GM12878 (cell line): ENCODE data around the gene ASMTL. TPM values are rescaled to one million over a fixed set of nuclear protein-coding genes. Genes with fewer than 3 reads are reported as not detected.

Experiments used
- ATAC-seq: fragments of 200-7000 bp; cut with Tn5 transposase; 3 replicates; pipeline ENCODE4 v1.9.1; 2020; ENCODE audit warnings: mild to moderate bottlenecking, moderate library complexity
- BruUV-seq: library from RNA; stranded (reverse); fragments of 400-500 nt; replicated peaks from 2 replicates; lab custom pipeline; 2021; lab: Mats Ljungman, UMichigan
- CTCF ChIA-PET: fragments of 300-600 bp; sonication (Branson Sonifier 250); formaldehyde crosslinking; extraction: SDS; loops from one replicate; lab custom pipeline; 2021; ENCODE audit warnings: inconsistent platforms; lab: Yijun Ruan, JAX
- POLR2A ChIA-PET: fragments of 350-600 bp; formaldehyde crosslinking; extraction: SDS; loops from one replicate; lab custom pipeline; 2021; ENCODE audit warnings: inconsistent platforms; lab: Charles Lee
- RAD21 ChIA-PET: fragments of 300-600 bp; sonication (Branson Sonifier 250); formaldehyde crosslinking; loops from one replicate; lab custom pipeline; 2023; ENCODE audit warnings: antibody characterized with exemption; ENCODE audit not compliant: unreplicated experiment; lab: Charles Lee
- SMC1A ChIA-PET: fragments of 300-600 bp; sonication (Branson Sonifier 250); formaldehyde crosslinking; loops from one replicate; lab custom pipeline; 2023; ENCODE audit not compliant: unreplicated experiment, uncharacterized antibody; lab: Charles Lee
- DNase-seq: peaks from one replicate; pipeline ENCODE4 v3.0.0-alpha.2; 2011; ENCODE audit warnings: low read depth, low spot score
- FAIRE-seq: peaks from 3 replicates; lab custom pipeline; 2011; peaks lifted over from hg19 to GRCh38; lab: Jason Lieb, UNC
- H2AFZ ChIP-seq: 2 replicates; pipeline ENCODE4 v1.6.0; 2011; ENCODE audit warnings: low read depth, low read length, control low read depth; ENCODE audit not compliant: control insufficient read depth
- H3K27ac ChIP-seq: 2 replicates; pipeline ENCODE4 v1.5.1; 2011; ENCODE audit warnings: control low read depth; ENCODE audit not compliant: control insufficient read depth, insufficient read depth
- H3K27me3 ChIP-seq, 2 experiments: replicated peaks in 1 of 2; 2 replicates each; pipeline versions ENCODE4 v1.6.0 to v1.6.1; 2011; ENCODE audit warnings: low read length in 1 of 2; ENCODE audit not compliant: control insufficient read depth in 2 of 2, insufficient read depth in 2 of 2
- H3K36me3 ChIP-seq, 2 experiments: 2 replicates each; pipeline ENCODE4 v1.5.1; 2011; ENCODE audit warnings: low read length in 1 of 2; ENCODE audit not compliant: control insufficient read depth in 2 of 2, insufficient read depth in 2 of 2
- H3K4me1 ChIP-seq: 2 replicates; pipeline ENCODE4 v1.6.1; 2011; ENCODE audit warnings: mild to moderate bottlenecking, low read length, moderate library complexity, mixed read lengths; ENCODE audit not compliant: control insufficient read depth, insufficient read depth
- H3K4me2 ChIP-seq: 2 replicates; pipeline ENCODE4 v1.6.0; 2011; ENCODE audit warnings: control low read depth; ENCODE audit not compliant: control insufficient read depth, insufficient read depth
- H3K4me3 ChIP-seq: fragments of 200-600 bp; sonication (generic); 2 replicates; pipeline ENCODE4 v1.5.1; 2016
- H3K79me2 ChIP-seq: 2 replicates; pipeline ENCODE4 v1.6.0; 2011; ENCODE audit warnings: low read length; ENCODE audit not compliant: control insufficient read depth, insufficient read depth
- H3K9ac ChIP-seq: 2 replicates; pipeline ENCODE4 v1.8.0; 2011; ENCODE audit warnings: low read length, control low read depth, mixed read lengths; ENCODE audit not compliant: control insufficient read depth, insufficient read depth
- H3K9me3 ChIP-seq: replicated peaks from 3 replicates; pipeline ENCODE4 v1.5.1; 2011; ENCODE audit warnings: mild to moderate bottlenecking, low read length; ENCODE audit not compliant: control insufficient read depth, insufficient read depth
- H4K20me1 ChIP-seq: 2 replicates; pipeline ENCODE4 v1.6.0; 2011; ENCODE audit not compliant: control insufficient read depth, insufficient read depth
- ATF7 ChIP-seq: fragments of 450-650 bp; IDR thresholded peaks from 2 replicates; pipeline ENCODE4 v1.6.1; 2016; ENCODE audit warnings: low read depth, mild to moderate bottlenecking
- CHD2 ChIP-seq: IDR thresholded peaks from 2 replicates; pipeline ENCODE4 v1.6.1; 2011; ENCODE audit warnings: low read depth, low read length, improper control_type of control experiment, borderline replicate concordance
- EGR1 ChIP-seq, 2 experiments: IDR thresholded peaks; 1 replicate in 1 of 2; 2 replicates in 1 of 2; pipeline ENCODE4 v1.6.1; 2011 to 2012; ENCODE audit warnings: low read depth in 2 of 2, low read length in 2 of 2, borderline replicate concordance in 1 of 2, mild to moderate bottlenecking in 1 of 2, moderate library complexity in 1 of 2
- FOXK2 ChIP-seq: fragments of 450-650 bp; IDR thresholded peaks from 2 replicates; pipeline ENCODE4 v1.6.1; 2017; ENCODE audit warnings: mild to moderate bottlenecking, moderate library complexity
- HCFC1 ChIP-seq: fragments of 150-350 bp; IDR thresholded peaks from 2 replicates; pipeline ENCODE4 v1.6.1; 2014; ENCODE audit warnings: low read length
- HDAC6 ChIP-seq: fragments of 200-600 bp; sonication (generic); IDR thresholded peaks from one replicate; pipeline ENCODE4 v1.8.0; 2017; ENCODE audit warnings: antibody characterized with exemption; ENCODE audit not compliant: unreplicated experiment
- IRF5 ChIP-seq: fragments of 450-650 bp; IDR thresholded peaks from 2 replicates; pipeline ENCODE4 v1.6.1; 2017; ENCODE audit warnings: borderline replicate concordance
- SIN3A ChIP-seq: IDR thresholded peaks from 2 replicates; pipeline ENCODE4 v1.6.1; 2012; ENCODE audit warnings: low read depth, low read length, improper control_type of control experiment
- SUZ12 ChIP-seq: fragments of 200-600 bp; sonication (generic); IDR thresholded peaks from one replicate; pipeline ENCODE4 v1.6.1; 2018; ENCODE audit warnings: antibody characterized with exemption, mild to moderate bottlenecking; ENCODE audit not compliant: unreplicated experiment
- TCF12 ChIP-seq: IDR thresholded peaks from 2 replicates; pipeline ENCODE4 v1.6.1; 2011; ENCODE audit warnings: low read depth, mild to moderate bottlenecking, low read length
- USF2 ChIP-seq: IDR thresholded peaks from 2 replicates; pipeline ENCODE4 v1.6.1; 2011; ENCODE audit warnings: low read depth, low read length, improper control_type of control experiment, borderline replicate concordance
- YBX1 ChIP-seq: fragments of 450-650 bp; IDR thresholded peaks from 2 replicates; pipeline ENCODE4 v1.6.1; 2016; ENCODE audit warnings: antibody characterized with exemption
- ZNF217 ChIP-seq: fragments of 450-650 bp; IDR thresholded peaks from 2 replicates; pipeline ENCODE4 v1.6.1; 2017; ENCODE audit warnings: antibody characterized with exemption, mild to moderate bottlenecking
- ZNF687 ChIP-seq: fragments of 450-650 bp; IDR thresholded peaks from 2 replicates; pipeline ENCODE4 v1.6.1; 2017; ENCODE audit warnings: mild to moderate bottlenecking, moderate library complexity
- ZSCAN29 ChIP-seq: fragments of 450-650 bp; IDR thresholded peaks from 2 replicates; pipeline ENCODE4 v1.6.1; 2017; ENCODE audit warnings: mild to moderate bottlenecking, moderate library complexity
- WGBS: methylation state at CpG from one replicate; pipeline ENCODE4 v1.1.6; 2016; ENCODE audit warnings: low lambda C conversion rate; ENCODE audit not compliant: insufficient replicate concordance, insufficient coverage; ENCODE audit errors: missing lambda C conversion rate; 5-methylcytosine and 5-hydroxymethylcytosine counted together
- in situ Hi-C: fragments of 300-500 bp; cut with MboI; formaldehyde crosslinking; loops from 9 replicates; pipeline ENCODE4 v1.14.3; 2018; ENCODE audit warnings: mixed read lengths
- intact Hi-C: fragments of 100-400 bp; cut with micrococcal nuclease; formaldehyde crosslinking; loops from one replicate; pipeline ENCODE4 v1.14.2; 2022; ENCODE audit not compliant: unreplicated experiment
- polyA plus RNA-seq, 11 experiments: library from polyadenylated mRNA; depleted of rRNA in 4 of 11; unstranded in 6 of 11; stranded (reverse) in 5 of 11; fragments of >200 nt; fragmentation: Nextera tagmentation in 4 of 11; fragmentation: Illumina TruSeq in 1 of 11; extraction: Ambion mirVana in 4 of 11; extraction: Trizol in 1 of 11; gene quantifications; 1 replicate in 1 of 11; 2 replicates in 10 of 11; pipeline versions ENCODE4 v1.2.1 to v1.2.3, GENCODE V29; 2011 to 2016; ENCODE audit warnings: inconsistent platforms in 2 of 11, missing spikeins in 2 of 11, low read depth in 1 of 11
- total RNA-seq, 4 experiments: library from RNA; depleted of rRNA in 3 of 4; stranded (reverse); fragments of >200 nt in 3 of 4; fragmentation: Illumina TruSeq in 1 of 4; extraction: Trizol in 1 of 4; gene quantifications; 2 replicates each; pipeline versions ENCODE4 v1.2.1 to v1.2.3, GENCODE V29; 2013 to 2021

Gene ASMTL
- total and polyA plus RNA-seq, 10 of the 15 experiments (the other 5 are each of a cell fraction or from before 2014, with no cell fraction given), result 1.6 to 51.9 (median 32.1) TPM

GRCh38 chrX:1361910-1362309 is 90.8 kb downstream of the ASMTL start:
- no peak for DNase-seq
- SMC1A ChIA-PET, result no interaction called here
- no peak for ATAC-seq
- no peaks in the 10 kb centered on the region for H3K4me1 ChIP-seq
- no peak overlapping the region for H3K4me2 ChIP-seq
- H3K9me3 ChIP-seq, result no peaks in the 10 kb centered on the region; the same call in 1 of the 3 replicates
- POLR2A ChIA-PET, result no interaction called here
- H3K9ac ChIP-seq, result no peak overlapping the region
- H2AFZ ChIP-seq, result no peak overlapping the region
- in situ Hi-C loops, result no loop called here
- TF ChIP-seq ZNF217 (no peak), ZSCAN29 (no peak), USF2 (no peak), ZNF687 (no peak), HCFC1 (no peak), ATF7 (no peak), SIN3A (no peak), IRF5 (no peak), CHD2 (no peak), HDAC6 (no peak), EGR1 (IDR thresholded peaks at IDR 0.05; ENCODE audit: borderline replicate concordance in 1 of 2, low read depth in 2 of 2, low read length in 2 of 2) (no peak), TCF12 (no peak), SUZ12 (no peak), FOXK2 (no peak), YBX1 (no peak)
- no peak for FAIRE-seq
- no TSS peak for BruUV-seq
- CTCF ChIA-PET, result no interaction called here
- no peaks in the 10 kb centered on the region for H4K20me1 ChIP-seq
- no peaks in the 10 kb centered on the region for H3K79me2 ChIP-seq
- no peak overlapping the region for H3K27ac ChIP-seq
- H3K4me3 ChIP-seq, result no peak overlapping the region
- H3K36me3 ChIP-seq, result peaks cover 2 to 3% of the 10 kb centered on the region in 2 experiments; a peak in 3 of 4 replicates
- intact Hi-C loops, result no loop called here
- RAD21 ChIA-PET, result no interaction called here
- no peaks in the 10 kb centered on the region for H3K27me3 ChIP-seq
- 79% methylated on average over 2 of the region's 2 CpGs for WGBS
